Left renal cortex interstitium (tissue), 4 donors: ENCODE results near the gene CISTR. TPM values are rescaled to one million over a fixed set of nuclear protein-coding genes. Genes with fewer than 3 reads are reported as not detected.
"Not testable (repeated sequence)": the region's sequence is repeated elsewhere in the genome, so short reads cannot be mapped to it uniquely, and the experiment has no call there.

Experiments
- DNase-seq, 4 donors: peaks; one replicate each; pipeline ENCODE4 v3.0.0-alpha.2; 2013; ENCODE audit warnings: low read depth in 4 of 4, low spot score in 2 of 4, missing footprints in 1 of 4
- polyA plus RNA-seq, 4 donors: library from polyadenylated mRNA; unstranded; fragments of 120-200 nt; gene quantifications; one replicate each; pipeline ENCODE4 v1.2.1, GENCODE V29; 2013; ENCODE audit not compliant: insufficient read length in 4 of 4

CISTR gene
- polyA plus RNA-seq, result under 1 TPM in 3 of 4 donors, not detected in 1; 0.24 to 0.44 (median 0.32) TPM

- no peak for DNase-seq
These were observed at the start of gene CISTR for GRCh38 chr12:53751336-53752191. TSS of gene CISTR (minus strand) at chr12:53751979.

GRCh38 chr12:53798575-53798974 is 46.8 kb upstream of the CISTR start:
- DNase-seq, result no peak

- DNase-seq, result no peak
These were observed 44.1 kb upstream of the CISTR start for GRCh38 chr12:53795927-53796326.

GRCh38 chr12:53793221-53793620 is 41.4 kb upstream of the CISTR start:
- DNase-seq, result no peak

GRCh38 chr12:53791735-53792326 is 40.1 kb upstream of the CISTR start:
- no peak for DNase-seq

GRCh38 chr12:53789570-53789969 is 37.8 kb upstream of the CISTR start:
- no peak for DNase-seq

GRCh38 chr12:53788892-53789291 is 37.1 kb upstream of the CISTR start:
- no peak for DNase-seq

- DNase-seq, result no peak
These were observed 34.6 kb upstream of the CISTR start for GRCh38 chr12:53786411-53786810.

GRCh38 chr12:53785161-53785560 is 33.4 kb upstream of the CISTR start:
- DNase-seq, result no peak

GRCh38 chr12:53782093-53782703 is 30.4 kb upstream of the CISTR start:
- DNase-seq, result no peak

GRCh38 chr12:53781228-53781801 is 29.5 kb upstream of the CISTR start:
- DNase-seq, result no peak

- no peak for DNase-seq
These were observed 28.5 kb upstream of the CISTR start for GRCh38 chr12:53780323-53780722.

GRCh38 chr12:53779679-53780078 is 27.9 kb upstream of the CISTR start:
- DNase-seq, result not testable (repeated sequence)

- no peak for DNase-seq
These were observed 26.3 kb upstream of the CISTR start for GRCh38 chr12:53777936-53778644.

- DNase-seq, result no peak
These were observed 25.6 kb upstream of the CISTR start for GRCh38 chr12:53777412-53777811.

GRCh38 chr12:53776872-53777271 is 25.1 kb upstream of the CISTR start:
- DNase-seq, result no peak

- no peak for DNase-seq
These were observed 23.8 kb upstream of the CISTR start for GRCh38 chr12:53775478-53776145.

GRCh38 chr12:53770281-53770680 is 18.5 kb upstream of the CISTR start:
- no peak for DNase-seq

- no peak for DNase-seq
These were observed 17.2 kb upstream of the CISTR start for GRCh38 chr12:53768976-53769375.

- DNase-seq, result no peak
These were observed 15.1 kb upstream of the CISTR start for GRCh38 chr12:53766881-53767280.
